OCI-LY1 (cell line): ENCODE data around the gene TBC1D8.

Experiments
- EZH2 ChIP-seq: fragments of 200-600 bp; sonication (generic), shearing (Covaris generic); IDR thresholded peaks from 2 replicates; pipeline ENCODE4 v1.8.0; 2017; ENCODE audit warnings: borderline replicate concordance, mixed run types, mild to moderate bottlenecking, antibody characterized with exemption, low read length, moderate library complexity, mixed read lengths
- TF ChIP-seq, protein P1 (sequence below): fragments of 200-600 bp; sonication (generic), shearing (Covaris generic); IDR thresholded peaks from 2 replicates; pipeline ENCODE4 v1.5.1; 2017; ENCODE audit warnings: mild to moderate bottlenecking, antibody characterized with exemption, low read length, moderate library complexity, mixed read lengths

- TF ChIP-seq EZH2 = no peak
- TF ChIP-seq, protein P1, sequence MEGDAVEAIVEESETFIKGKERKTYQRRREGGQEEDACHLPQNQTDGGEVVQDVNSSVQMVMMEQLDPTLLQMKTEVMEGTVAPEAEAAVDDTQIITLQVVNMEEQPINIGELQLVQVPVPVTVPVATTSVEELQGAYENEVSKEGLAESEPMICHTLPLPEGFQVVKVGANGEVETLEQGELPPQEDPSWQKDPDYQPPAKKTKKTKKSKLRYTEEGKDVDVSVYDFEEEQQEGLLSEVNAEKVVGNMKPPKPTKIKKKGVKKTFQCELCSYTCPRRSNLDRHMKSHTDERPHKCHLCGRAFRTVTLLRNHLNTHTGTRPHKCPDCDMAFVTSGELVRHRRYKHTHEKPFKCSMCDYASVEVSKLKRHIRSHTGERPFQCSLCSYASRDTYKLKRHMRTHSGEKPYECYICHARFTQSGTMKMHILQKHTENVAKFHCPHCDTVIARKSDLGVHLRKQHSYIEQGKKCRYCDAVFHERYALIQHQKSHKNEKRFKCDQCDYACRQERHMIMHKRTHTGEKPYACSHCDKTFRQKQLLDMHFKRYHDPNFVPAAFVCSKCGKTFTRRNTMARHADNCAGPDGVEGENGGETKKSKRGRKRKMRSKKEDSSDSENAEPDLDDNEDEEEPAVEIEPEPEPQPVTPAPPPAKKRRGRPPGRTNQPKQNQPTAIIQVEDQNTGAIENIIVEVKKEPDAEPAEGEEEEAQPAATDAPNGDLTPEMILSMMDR = no peak
Measured at GRCh38 chr2:101052147-101052546, 99.0 kb downstream of the TBC1D8 start.
